ENCODE measurements around the gene BGLAP. TPM values are rescaled to one million over a fixed set of nuclear protein-coding genes. Genes with fewer than 3 reads are reported as not detected.

BGLAP gene
- total RNA-seq, 1 experiment from 2014 or later = 2.4 TPM

- Histone ChIP-seq H3K79me2 (ENCODE audit: insufficient read depth, low read length) (no peaks in the 10 kb centered on the region), H3K27ac (ENCODE audit: insufficient read length, low read depth, low read length) (no peak overlapping the region), H3K56ac (ENCODE audit: insufficient read length, low read depth, low read length) (no peak overlapping the region), H3K9me3 (ENCODE audit: control insufficient read depth, low read depth, low read length) (no peaks in the 10 kb centered on the region), H2BK120ac (ENCODE audit: low read depth, low read length, poor library complexity, severe bottlenecking) (no peak overlapping the region), H3K27me3 (ENCODE audit: insufficient read depth, low read length) (no peaks in the 10 kb centered on the region; the same call in 1 of the 2 replicates), H3K4me1 (ENCODE audit: insufficient read depth, low read length) (no peaks in the 10 kb centered on the region), H2BK15ac (ENCODE audit: low read depth, low read length) (no peak overlapping the region), H4K5ac (ENCODE audit: insufficient read length, low read depth, low read length) (no peak overlapping the region), H2AK5ac (ENCODE audit: insufficient read length, low read length) (no peak overlapping the region), H2BK12ac (ENCODE audit: insufficient read length, low read depth, low read length) (no peak overlapping the region), H2BK20ac (ENCODE audit: low read depth, low read length, poor library complexity, severe bottlenecking) (no peak overlapping the region), H2AFZ (ENCODE audit: low read length) (no peak overlapping the region), H2BK5ac (ENCODE audit: insufficient read length, low read length) (no peak overlapping the region), H3K4ac (ENCODE audit: low read depth, low read length) (no peak overlapping the region), H4K91ac (ENCODE audit: insufficient read length, low read depth, low read length) (no peak overlapping the region), H3K79me1 (ENCODE audit: insufficient read depth, low read depth, low read length, poor library complexity, severe bottlenecking) (no peaks in the 10 kb centered on the region), H4K8ac (replicated peaks; ENCODE audit: insufficient read length, low read depth, low read length) (no peak overlapping the region), H3K23me2 (ENCODE audit: insufficient read length, low read depth, low read length, poor library complexity, severe bottlenecking) (no peaks in the 10 kb centered on the region), H3K14ac (ENCODE audit: insufficient read depth, low read length) (no peak overlapping the region), H3K18ac (ENCODE audit: insufficient read length, low read depth, low read length) (no peak overlapping the region), H3T11ph (ENCODE audit: low read length) (no peak overlapping the region), H3K4me2 (ENCODE audit: insufficient read depth, insufficient read length, low read length) (no peak overlapping the region), H4K20me1 (ENCODE audit: control insufficient read depth, insufficient read depth, insufficient read length) (peaks cover 2% of the 10 kb centered on the region), H3K9ac (ENCODE audit: extremely low read depth, insufficient read length, low read length) (no peak overlapping the region), H3K23ac (ENCODE audit: insufficient read length, low read depth, low read length) (no peak overlapping the region)
- Mint-ChIP-seq H3K27ac (peak overlapping the region in 2 of 3 experiments; percentile 62 to 78; a peak in 5 of 7 replicates), H3K27me3 (ENCODE audit: low read depth) (no peaks in the 10 kb centered on the region), H3K4me1 (peaks cover 5 to 7% of the 10 kb centered on the region in 2 experiments), H3K36me3 (ENCODE audit: insufficient read depth in 1 of 3, low read depth in 3 of 3) (peaks cover 31 to 71% (median 62%) of the 10 kb centered on the region in 3 experiments), H3K9me3 (no peaks in the 10 kb centered on the region), H3K4me3 (peak overlapping the region in 1 of 2 experiments; percentile 58; a peak in 1 of 5 replicates)
- DNase-seq = no peak
- no peak for TF ChIP-seq CTCF (conservative IDR thresholded peaks at IDR 0.05)
- no CpG with 5 or more reads among the region's 2 CpGs for WGBS (ENCODE audit: extremely low coverage, insufficient read length, low lambda C conversion rate)
Measured at GRCh38 chr1:156225677-156226014, 16.3 kb upstream of the BGLAP start.

All from H9 (cell line).